HEK293 (cell line): ENCODE data around the gene HDLBP.

Experiments used
- CTCF ChIP-seq: fragments of 450-650 bp; formaldehyde crosslinking; IDR thresholded peaks from 2 replicates; pipeline ENCODE4 v1.5.1; 2016; ENCODE audit warnings: missing biosample characterization, missing genetic modification characterization
- SP3 ChIP-seq: fragments of 450-650 bp; formaldehyde crosslinking; IDR thresholded peaks from 2 replicates; pipeline ENCODE4 v1.5.1; 2016; ENCODE audit warnings: missing biosample characterization, missing genetic modification characterization
- ZNF518A ChIP-seq: fragments of 450-650 bp; formaldehyde crosslinking; conservative IDR thresholded peaks from 2 replicates; pipeline ENCODE4 v1.5.1; 2016; ENCODE audit warnings: low read depth, missing biosample characterization, missing genetic modification characterization

GRCh38 chr2:241321886-241322285 lies 6.4 kb upstream of the HDLBP start:
- TF ChIP-seq SP3 (no peak), ZNF518A (tag by site-specific recombination) (no peak), CTCF (tag by site-specific recombination) (no peak)
